H9 (cell line): ENCODE results near the gene SMIM41. TPM values are rescaled to one million over a fixed set of nuclear protein-coding genes. Genes with fewer than 3 reads are reported as not detected.

ENCODE experiments used
- DNase-seq: peaks from one replicate; pipeline ENCODE4 v3.0.0-alpha.2; 2017
- H2AFZ ChIP-seq: one replicate; pipeline ENCODE4 v1.6.1; 2013; ENCODE audit warnings: mild to moderate bottlenecking, low read length, control low read depth, moderate library complexity
- H2AK5ac ChIP-seq: 2 replicates; pipeline ENCODE4 v1.6.1; 2013; ENCODE audit warnings: low read length, control low read depth, mixed read lengths; ENCODE audit not compliant: insufficient read length
- H2BK120ac ChIP-seq: one replicate; pipeline ENCODE4 v1.6.1; 2013; ENCODE audit warnings: low read depth, mild to moderate bottlenecking, low read length, control low read depth, inconsistent platforms; ENCODE audit not compliant: poor library complexity, severe bottlenecking
- H2BK12ac ChIP-seq: 2 replicates; pipeline ENCODE4 v1.6.1; 2013; ENCODE audit warnings: low read length, control low read depth, mixed read lengths, low read depth; ENCODE audit not compliant: insufficient read length
- H2BK15ac ChIP-seq: 2 replicates; pipeline ENCODE4 v1.6.1; 2013; ENCODE audit warnings: low read depth, low read length, control low read depth
- H2BK20ac ChIP-seq: one replicate; pipeline ENCODE4 v1.6.1; 2013; ENCODE audit warnings: low read depth, mild to moderate bottlenecking, low read length, control low read depth, inconsistent platforms; ENCODE audit not compliant: poor library complexity, severe bottlenecking
- H2BK5ac ChIP-seq: 2 replicates; pipeline ENCODE4 v1.6.1; 2013; ENCODE audit warnings: low read length, control low read depth, mixed read lengths; ENCODE audit not compliant: insufficient read length
- H3K14ac ChIP-seq: 2 replicates; pipeline ENCODE4 v1.6.1; 2013; ENCODE audit warnings: low read length, control low read depth; ENCODE audit not compliant: insufficient read depth
- H3K18ac ChIP-seq: 2 replicates; pipeline ENCODE4 v1.6.1; 2013; ENCODE audit warnings: low read depth, mild to moderate bottlenecking, mixed read lengths, low read length, control low read depth; ENCODE audit not compliant: insufficient read length
- H3K23ac ChIP-seq: 2 replicates; pipeline ENCODE4 v1.6.1; 2013; ENCODE audit warnings: low read length, control low read depth, mixed read lengths, low read depth; ENCODE audit not compliant: insufficient read length
- H3K23me2 ChIP-seq: 2 replicates; pipeline ENCODE4 v1.6.1; 2013; ENCODE audit warnings: low read depth, mild to moderate bottlenecking, mixed read lengths, low read length, control low read depth; ENCODE audit not compliant: insufficient read length, poor library complexity, severe bottlenecking
- H3K27ac ChIP-seq: 2 replicates; pipeline ENCODE4 v1.5.1; 2013; ENCODE audit warnings: low read length, control low read depth, mixed read lengths, low read depth; ENCODE audit not compliant: insufficient read length
- H3K27me3 ChIP-seq: 2 replicates; pipeline ENCODE4 v1.6.1; 2013; ENCODE audit warnings: low read length, control low read depth, inconsistent platforms; ENCODE audit not compliant: insufficient read depth
- H3K4ac ChIP-seq: 2 replicates; pipeline ENCODE4 v1.6.1; 2013; ENCODE audit warnings: low read depth, mild to moderate bottlenecking, control low read depth, inconsistent platforms, low read length, moderate library complexity
- H3K4me1 ChIP-seq: 2 replicates; pipeline ENCODE4 v1.6.1; 2013; ENCODE audit warnings: low read length, control low read depth, inconsistent platforms; ENCODE audit not compliant: insufficient read depth
- H3K4me2 ChIP-seq: 2 replicates; pipeline ENCODE4 v1.6.1; 2013; ENCODE audit warnings: low read length, control low read depth, mixed read lengths; ENCODE audit not compliant: insufficient read length, insufficient read depth
- H3K56ac ChIP-seq: 2 replicates; pipeline ENCODE4 v1.6.1; 2013; ENCODE audit warnings: low read depth, mild to moderate bottlenecking, mixed read lengths, low read length, control low read depth; ENCODE audit not compliant: insufficient read length
- H3K79me1 ChIP-seq: 2 replicates; pipeline ENCODE4 v1.6.1; 2013; ENCODE audit warnings: low read depth, mild to moderate bottlenecking, moderate library complexity, low read length, control low read depth, inconsistent platforms; ENCODE audit not compliant: insufficient read depth, poor library complexity, severe bottlenecking
- H3K79me2 ChIP-seq: 2 replicates; pipeline ENCODE4 v1.6.1; 2013; ENCODE audit warnings: low read length, control low read depth, inconsistent platforms; ENCODE audit not compliant: insufficient read depth
- H3K9ac ChIP-seq: 2 replicates; pipeline ENCODE4 v1.6.1; 2013; ENCODE audit warnings: low read length, control low read depth, mixed read lengths; ENCODE audit not compliant: insufficient read length; ENCODE audit errors: extremely low read depth
- H3K9me3 ChIP-seq: one replicate; pipeline ENCODE4 v1.6.1; 2013; ENCODE audit warnings: low read depth, low read length, inconsistent platforms; ENCODE audit not compliant: control insufficient read depth
- H3T11ph ChIP-seq: one replicate; pipeline ENCODE4 v1.6.1; 2013; ENCODE audit warnings: mild to moderate bottlenecking, low read length, control low read depth, inconsistent platforms
- H4K20me1 ChIP-seq: one replicate; pipeline ENCODE4 v1.6.1; 2013; ENCODE audit not compliant: control insufficient read depth, insufficient read length, insufficient read depth
- H4K5ac ChIP-seq: 2 replicates; pipeline ENCODE4 v1.6.1; 2013; ENCODE audit warnings: low read depth, mild to moderate bottlenecking, mixed read lengths, low read length, control low read depth; ENCODE audit not compliant: insufficient read length
- H4K8ac ChIP-seq: replicated peaks from 2 replicates; pipeline ENCODE4 v1.6.1; 2013; ENCODE audit warnings: low read length, control low read depth, mixed read lengths, low read depth; ENCODE audit not compliant: insufficient read length
- H4K91ac ChIP-seq: 2 replicates; pipeline ENCODE4 v1.6.1; 2013; ENCODE audit warnings: low read depth, mild to moderate bottlenecking, moderate library complexity, mixed read lengths, low read length, control low read depth; ENCODE audit not compliant: insufficient read length
- H3K27ac Mint-ChIP-seq, 3 experiments: 2 replicates in 2 of 3; 3 replicates in 1 of 3; pipeline ENCODE4 v1.8.0; 2020 to 2021; ENCODE audit warnings: mixed read lengths in 3 of 3, mild to moderate bottlenecking in 1 of 3, moderate library complexity in 1 of 3
- H3K27me3 Mint-ChIP-seq: 2 replicates; pipeline ENCODE4 v1.8.0; 2021; ENCODE audit warnings: low read depth, mild to moderate bottlenecking, moderate library complexity, mixed read lengths
- H3K36me3 Mint-ChIP-seq, 3 experiments: 2 replicates in 2 of 3; 3 replicates in 1 of 3; pipeline ENCODE4 v1.8.0; 2020 to 2021; ENCODE audit warnings: low read depth in 3 of 3, mixed read lengths in 3 of 3; ENCODE audit not compliant: insufficient read depth in 1 of 3
- H3K4me1 Mint-ChIP-seq, 2 experiments: 2 replicates each; pipeline ENCODE4 v1.8.0; 2020; ENCODE audit warnings: mixed read lengths in 2 of 2
- H3K4me3 Mint-ChIP-seq, 2 experiments: 2 replicates in 1 of 2; 3 replicates in 1 of 2; pipeline ENCODE4 v1.8.0; 2020 to 2021; ENCODE audit warnings: mild to moderate bottlenecking in 2 of 2, mixed read lengths in 2 of 2, moderate library complexity in 1 of 2
- H3K9me3 Mint-ChIP-seq, 2 experiments: 2 replicates in 1 of 2; 3 replicates in 1 of 2; pipeline ENCODE4 v1.8.0; 2020; ENCODE audit warnings: mild to moderate bottlenecking in 2 of 2, mixed read lengths in 2 of 2, moderate library complexity in 1 of 2
- WGBS: extraction: QIAGEN DNeasy Blood & Tissue Kit; methylation state at CpG from one replicate; pipeline ENCODE4 v1.1.7; 2013; ENCODE audit warnings: missing lambda C conversion rate, low lambda C conversion rate, mixed read lengths; ENCODE audit not compliant: insufficient read length; ENCODE audit errors: extremely low coverage; 5-methylcytosine and 5-hydroxymethylcytosine counted together
- total RNA-seq: library from RNA; stranded (reverse); gene quantifications from 2 replicates; pipeline ENCODE4 v1.2.1, GENCODE V29; 2021
- TF ChIP-seq, protein P1 (sequence below): fragments of 200-600 bp; sonication (generic); conservative IDR thresholded peaks from 3 replicates; pipeline ENCODE4 v1.8.0; 2021; ENCODE audit warnings: antibody characterized with exemption, mild to moderate bottlenecking

Gene SMIM41
- total RNA-seq, 1 experiment from 2014 or later = not detected

DNA sequence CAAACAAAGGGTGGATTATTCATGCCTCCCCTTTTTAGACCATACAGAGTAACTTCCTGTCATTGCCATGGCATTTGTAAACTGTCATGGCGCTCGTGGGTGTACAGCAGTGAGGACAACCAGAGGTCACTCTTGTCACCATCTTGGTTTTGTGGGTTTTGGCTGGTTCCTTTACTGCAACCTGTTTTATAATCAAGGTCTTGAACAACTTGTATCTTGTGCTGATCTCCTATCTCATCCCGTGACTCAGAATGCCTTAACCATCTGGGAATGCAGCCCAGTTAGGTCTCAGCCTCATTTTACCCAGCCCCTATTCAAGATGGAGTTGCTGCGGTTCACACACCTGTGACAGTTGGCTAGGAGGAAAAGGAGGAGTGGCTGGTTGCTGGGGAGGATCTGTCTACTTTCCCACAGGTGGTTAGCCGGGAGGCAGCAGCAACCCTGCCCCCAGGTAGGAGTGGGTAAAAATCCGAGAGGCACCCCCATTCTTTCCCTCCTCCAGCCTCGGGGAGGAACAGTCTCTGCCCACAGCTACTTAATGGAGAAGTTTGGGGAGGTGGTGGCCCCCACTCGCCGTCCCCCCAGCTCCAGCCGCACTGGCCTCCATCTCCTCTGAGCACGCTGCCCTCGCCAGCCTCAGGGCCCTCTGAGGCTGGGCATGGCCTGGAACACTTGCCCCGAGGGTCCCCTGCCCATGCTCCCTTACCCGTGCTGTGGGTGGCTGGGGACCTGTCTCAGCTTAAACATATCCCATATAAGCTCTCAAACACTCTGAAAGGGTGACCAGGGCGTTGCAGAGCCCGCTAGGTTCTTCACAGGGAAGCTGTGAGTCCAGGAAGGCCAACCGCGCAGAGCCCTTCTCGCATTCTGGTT lies 41.7 kb downstream of the SMIM41 start:
- H2AFZ ChIP-seq = no peak overlapping the region
- H3K56ac ChIP-seq = no peak overlapping the region
- no peak overlapping the region for H2AK5ac ChIP-seq
- no peak overlapping the region for H3T11ph ChIP-seq
- H3K23ac ChIP-seq = no peak overlapping the region
- no CpG with 5 or more reads among the region's 19 CpGs for WGBS
- H3K79me1 ChIP-seq = no peaks in the 10 kb centered on the region
- H3K9me3 ChIP-seq = no peaks in the 10 kb centered on the region
- Mint-ChIP-seq H3K27ac (no peak overlapping the region), H3K27me3 (peaks cover 12% of the 10 kb centered on the region), H3K36me3 (no peaks in the 10 kb centered on the region; a peak in 1 of 7 replicates), H3K4me1 (peaks cover 70 to 87% of the 10 kb centered on the region in 2 experiments), H3K4me3 (no peak overlapping the region; a peak in 1 of 5 replicates), H3K9me3 (no peaks in the 10 kb centered on the region)
- no peak overlapping the region for H3K18ac ChIP-seq
- no peak overlapping the region for H4K5ac ChIP-seq
- no peak overlapping the region for H2BK5ac ChIP-seq
- H2BK15ac ChIP-seq = no peak overlapping the region
- H4K8ac ChIP-seq = no peak overlapping the region
- TF ChIP-seq, protein P1, sequence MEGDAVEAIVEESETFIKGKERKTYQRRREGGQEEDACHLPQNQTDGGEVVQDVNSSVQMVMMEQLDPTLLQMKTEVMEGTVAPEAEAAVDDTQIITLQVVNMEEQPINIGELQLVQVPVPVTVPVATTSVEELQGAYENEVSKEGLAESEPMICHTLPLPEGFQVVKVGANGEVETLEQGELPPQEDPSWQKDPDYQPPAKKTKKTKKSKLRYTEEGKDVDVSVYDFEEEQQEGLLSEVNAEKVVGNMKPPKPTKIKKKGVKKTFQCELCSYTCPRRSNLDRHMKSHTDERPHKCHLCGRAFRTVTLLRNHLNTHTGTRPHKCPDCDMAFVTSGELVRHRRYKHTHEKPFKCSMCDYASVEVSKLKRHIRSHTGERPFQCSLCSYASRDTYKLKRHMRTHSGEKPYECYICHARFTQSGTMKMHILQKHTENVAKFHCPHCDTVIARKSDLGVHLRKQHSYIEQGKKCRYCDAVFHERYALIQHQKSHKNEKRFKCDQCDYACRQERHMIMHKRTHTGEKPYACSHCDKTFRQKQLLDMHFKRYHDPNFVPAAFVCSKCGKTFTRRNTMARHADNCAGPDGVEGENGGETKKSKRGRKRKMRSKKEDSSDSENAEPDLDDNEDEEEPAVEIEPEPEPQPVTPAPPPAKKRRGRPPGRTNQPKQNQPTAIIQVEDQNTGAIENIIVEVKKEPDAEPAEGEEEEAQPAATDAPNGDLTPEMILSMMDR = no peak
- H3K23me2 ChIP-seq = no peaks in the 10 kb centered on the region
- H3K27ac ChIP-seq = no peak overlapping the region
- no peak for DNase-seq
- H2BK20ac ChIP-seq = no peak overlapping the region
- no peaks in the 10 kb centered on the region for H3K27me3 ChIP-seq
- no peak overlapping the region for H2BK120ac ChIP-seq
- no peak overlapping the region for H2BK12ac ChIP-seq
- peaks cover 32% of the 10 kb centered on the region for H3K4me1 ChIP-seq
- H3K14ac ChIP-seq = no peak overlapping the region
- no peaks in the 10 kb centered on the region for H4K20me1 ChIP-seq
- H3K79me2 ChIP-seq = no peaks in the 10 kb centered on the region
- no peak overlapping the region for H4K91ac ChIP-seq
- no peak overlapping the region for H3K4me2 ChIP-seq
- H3K9ac ChIP-seq = no peak overlapping the region
- no peak overlapping the region for H3K4ac ChIP-seq
